GM12878 (cell line): ENCODE measurements around the gene RPL26. TPM values are rescaled to one million over a fixed set of nuclear protein-coding genes. Genes with fewer than 3 reads are reported as not detected.
"Not testable (repeated sequence)": the region's sequence is repeated elsewhere in the genome, so short reads cannot be mapped to it uniquely, and the experiment has no call there.

ENCODE experiments used
- ATAC-seq: fragments of 200-7000 bp; cut with Tn5 transposase; 3 replicates; pipeline ENCODE4 v1.9.1; 2020; ENCODE audit warnings: mild to moderate bottlenecking, moderate library complexity
- BruUV-seq: library from RNA; stranded (reverse); fragments of 400-500 nt; replicated peaks from 2 replicates; lab custom pipeline; 2021; lab: Mats Ljungman, UMichigan
- CTCF ChIA-PET: fragments of 300-600 bp; sonication (Branson Sonifier 250); formaldehyde crosslinking; extraction: SDS; loops from one replicate; lab custom pipeline; 2021; ENCODE audit warnings: inconsistent platforms; lab: Yijun Ruan, JAX
- POLR2A ChIA-PET: fragments of 350-600 bp; formaldehyde crosslinking; extraction: SDS; loops from one replicate; lab custom pipeline; 2021; ENCODE audit warnings: inconsistent platforms; lab: Charles Lee
- RAD21 ChIA-PET: fragments of 300-600 bp; sonication (Branson Sonifier 250); formaldehyde crosslinking; loops from one replicate; lab custom pipeline; 2023; ENCODE audit warnings: antibody characterized with exemption; ENCODE audit not compliant: unreplicated experiment; lab: Charles Lee
- SMC1A ChIA-PET: fragments of 300-600 bp; sonication (Branson Sonifier 250); formaldehyde crosslinking; loops from one replicate; lab custom pipeline; 2023; ENCODE audit not compliant: unreplicated experiment, uncharacterized antibody; lab: Charles Lee
- DNase-seq: peaks from one replicate; pipeline ENCODE4 v3.0.0-alpha.2; 2011; ENCODE audit warnings: low read depth, low spot score
- FAIRE-seq: peaks from 3 replicates; lab custom pipeline; 2011; peaks lifted over from hg19 to GRCh38; lab: Jason Lieb, UNC
- H2AFZ ChIP-seq: 2 replicates; pipeline ENCODE4 v1.6.0; 2011; ENCODE audit warnings: low read depth, low read length, control low read depth; ENCODE audit not compliant: control insufficient read depth
- H3K27ac ChIP-seq: 2 replicates; pipeline ENCODE4 v1.5.1; 2011; ENCODE audit warnings: control low read depth; ENCODE audit not compliant: control insufficient read depth, insufficient read depth
- H3K27me3 ChIP-seq, 2 experiments: replicated peaks in 1 of 2; 2 replicates each; pipeline versions ENCODE4 v1.6.0 to v1.6.1; 2011; ENCODE audit warnings: low read length in 1 of 2; ENCODE audit not compliant: control insufficient read depth in 2 of 2, insufficient read depth in 2 of 2
- H3K36me3 ChIP-seq, 2 experiments: 2 replicates each; pipeline ENCODE4 v1.5.1; 2011; ENCODE audit warnings: low read length in 1 of 2; ENCODE audit not compliant: control insufficient read depth in 2 of 2, insufficient read depth in 2 of 2
- H3K4me1 ChIP-seq: 2 replicates; pipeline ENCODE4 v1.6.1; 2011; ENCODE audit warnings: mild to moderate bottlenecking, low read length, moderate library complexity, mixed read lengths; ENCODE audit not compliant: control insufficient read depth, insufficient read depth
- H3K4me2 ChIP-seq: 2 replicates; pipeline ENCODE4 v1.6.0; 2011; ENCODE audit warnings: control low read depth; ENCODE audit not compliant: control insufficient read depth, insufficient read depth
- H3K4me3 ChIP-seq: fragments of 200-600 bp; sonication (generic); 2 replicates; pipeline ENCODE4 v1.5.1; 2016
- H3K79me2 ChIP-seq: 2 replicates; pipeline ENCODE4 v1.6.0; 2011; ENCODE audit warnings: low read length; ENCODE audit not compliant: control insufficient read depth, insufficient read depth
- H3K9ac ChIP-seq: 2 replicates; pipeline ENCODE4 v1.8.0; 2011; ENCODE audit warnings: low read length, control low read depth, mixed read lengths; ENCODE audit not compliant: control insufficient read depth, insufficient read depth
- H3K9me3 ChIP-seq: replicated peaks from 3 replicates; pipeline ENCODE4 v1.5.1; 2011; ENCODE audit warnings: mild to moderate bottlenecking, low read length; ENCODE audit not compliant: control insufficient read depth, insufficient read depth
- H4K20me1 ChIP-seq: 2 replicates; pipeline ENCODE4 v1.6.0; 2011; ENCODE audit not compliant: control insufficient read depth, insufficient read depth
- RUNX3 ChIP-seq: IDR thresholded peaks from 2 replicates; pipeline ENCODE4 v1.6.1; 2012; ENCODE audit warnings: low read length, inconsistent platforms
- WGBS: methylation state at CpG from one replicate; pipeline ENCODE4 v1.1.6; 2016; ENCODE audit warnings: low lambda C conversion rate; ENCODE audit not compliant: insufficient replicate concordance, insufficient coverage; ENCODE audit errors: missing lambda C conversion rate; 5-methylcytosine and 5-hydroxymethylcytosine counted together
- in situ Hi-C: fragments of 300-500 bp; cut with MboI; formaldehyde crosslinking; loops from 9 replicates; pipeline ENCODE4 v1.14.3; 2018; ENCODE audit warnings: mixed read lengths
- intact Hi-C: fragments of 100-400 bp; cut with micrococcal nuclease; formaldehyde crosslinking; loops from one replicate; pipeline ENCODE4 v1.14.2; 2022; ENCODE audit not compliant: unreplicated experiment
- polyA plus RNA-seq, 11 experiments: library from polyadenylated mRNA; depleted of rRNA in 4 of 11; unstranded in 6 of 11; stranded (reverse) in 5 of 11; fragments of >200 nt; fragmentation: Nextera tagmentation in 4 of 11; fragmentation: Illumina TruSeq in 1 of 11; extraction: Ambion mirVana in 4 of 11; extraction: Trizol in 1 of 11; gene quantifications; 1 replicate in 1 of 11; 2 replicates in 10 of 11; pipeline versions ENCODE4 v1.2.1 to v1.2.3, GENCODE V29; 2011 to 2016; ENCODE audit warnings: inconsistent platforms in 2 of 11, missing spikeins in 2 of 11, low read depth in 1 of 11
- total RNA-seq, 4 experiments: library from RNA; depleted of rRNA in 3 of 4; stranded (reverse); fragments of >200 nt in 3 of 4; fragmentation: Illumina TruSeq in 1 of 4; extraction: Trizol in 1 of 4; gene quantifications; 2 replicates each; pipeline versions ENCODE4 v1.2.1 to v1.2.3, GENCODE V29; 2013 to 2021

RPL26 gene
- total and polyA plus RNA-seq, 10 of the 15 experiments (the other 5 are each of a cell fraction or from before 2014, with no cell fraction given) = 1,451 to 9,244 (median 4,326) TPM

- peak; percentile 4; the same call in 2 of the 3 replicates for ATAC-seq
- peaks cover 3% of the 10 kb centered on the region for H3K4me1 ChIP-seq
- no peaks in the 10 kb centered on the region; the same call in 2 of the 3 replicates for H3K9me3 ChIP-seq
- intact Hi-C loops (no loop called here), in situ Hi-C loops (no loop called here)
- H3K36me3 ChIP-seq = peaks cover 9 to 30% of the 10 kb centered on the region in 2 experiments
- peak overlapping the region; percentile 85 for H3K9ac ChIP-seq
- RAD21 ChIA-PET = interaction anchor here (1.0 to 1.3 kb wide), 2 partner anchors 12 to 80 kb away, joined by 4 read pairs; partner anchors contain the start of gene SLC25A35
- H3K79me2 ChIP-seq = peaks cover 25% of the 10 kb centered on the region
- FAIRE-seq = no peak
- H3K27me3 ChIP-seq = no peaks in the 10 kb centered on the region
- peaks cover 4% of the 10 kb centered on the region for H4K20me1 ChIP-seq
- SMC1A ChIA-PET = interaction anchor here (1.6 kb wide), 1 partner anchor 126 kb away, joined by 4 read pairs; no protein-coding TSS in a partner anchor
- H3K4me2 ChIP-seq = peak overlapping the region; percentile 84
- peak overlapping the region; percentile 72 for H3K27ac ChIP-seq
- peak overlapping the region; percentile 88 for H3K4me3 ChIP-seq
- BruUV-seq = no TSS peak
- no peak for TF ChIP-seq RUNX3
- CTCF ChIA-PET = interaction anchor here (0.6 to 2.0 kb wide), 12 partner anchors 12 to 622 kb away, joined by 3 to 10 read pairs (median 4); partner anchors contain the start of gene NDEL1
- POLR2A ChIA-PET = interaction anchor here (0.6 to 2.0 kb wide), 5 partner anchors 9 to 1360 kb away, joined by 3 to 7 read pairs (median 5); partner anchors contain the start of gene SLC25A35
- no peak for DNase-seq
- WGBS = 67% methylated on average over 17 of the region's 18 CpGs
- H2AFZ ChIP-seq = peak overlapping the region; percentile 53
These were observed 7.2 kb downstream of the RPL26 start for GRCh38 chr17:8375738-8376259.

GRCh38 chr17:8373856-8374255 is 9.1 kb downstream of the RPL26 start:
- H2AFZ ChIP-seq, H3K9me3 ChIP-seq, H3K4me3 ChIP-seq, DNase-seq, H3K79me2 ChIP-seq, H3K4me1 ChIP-seq, SMC1A ChIA-PET, BruUV-seq, H3K4me2 ChIP-seq, H3K27ac ChIP-seq, in situ Hi-C loops, H3K9ac ChIP-seq, POLR2A ChIA-PET, H3K27me3 ChIP-seq, FAIRE-seq, intact Hi-C loops, RAD21 ChIA-PET, H4K20me1 ChIP-seq, CTCF ChIA-PET, ATAC-seq: not testable (repeated sequence)
- peaks cover 5 to 26% of the 10 kb centered on the region in 2 experiments; a peak in 3 of 4 replicates for H3K36me3 ChIP-seq
- WGBS = 100% methylated on average over 1 of the region's 26 CpGs
